ENCODE results near the gene KRT1.

DNA sequence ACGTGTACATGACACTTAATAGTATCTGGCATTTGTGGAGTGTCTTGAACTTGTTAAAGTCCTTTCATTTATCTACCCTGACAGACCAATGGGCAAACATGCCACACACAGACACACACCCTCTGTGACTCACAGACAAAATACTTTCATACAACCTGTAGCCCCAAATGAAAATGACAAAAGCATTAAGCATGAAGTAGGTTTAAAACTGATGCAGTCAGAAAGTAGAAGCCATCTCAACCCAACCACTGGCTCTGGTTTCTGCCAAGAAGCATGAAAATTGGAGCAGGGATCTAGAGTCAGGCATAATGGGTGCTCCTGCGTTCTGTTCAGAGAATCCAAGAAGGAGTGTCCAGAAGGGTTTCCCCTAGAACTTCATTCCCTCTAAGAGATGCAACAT is 46.2 kb upstream of the KRT1 start:
- TF ChIP-seq, protein P1, sequence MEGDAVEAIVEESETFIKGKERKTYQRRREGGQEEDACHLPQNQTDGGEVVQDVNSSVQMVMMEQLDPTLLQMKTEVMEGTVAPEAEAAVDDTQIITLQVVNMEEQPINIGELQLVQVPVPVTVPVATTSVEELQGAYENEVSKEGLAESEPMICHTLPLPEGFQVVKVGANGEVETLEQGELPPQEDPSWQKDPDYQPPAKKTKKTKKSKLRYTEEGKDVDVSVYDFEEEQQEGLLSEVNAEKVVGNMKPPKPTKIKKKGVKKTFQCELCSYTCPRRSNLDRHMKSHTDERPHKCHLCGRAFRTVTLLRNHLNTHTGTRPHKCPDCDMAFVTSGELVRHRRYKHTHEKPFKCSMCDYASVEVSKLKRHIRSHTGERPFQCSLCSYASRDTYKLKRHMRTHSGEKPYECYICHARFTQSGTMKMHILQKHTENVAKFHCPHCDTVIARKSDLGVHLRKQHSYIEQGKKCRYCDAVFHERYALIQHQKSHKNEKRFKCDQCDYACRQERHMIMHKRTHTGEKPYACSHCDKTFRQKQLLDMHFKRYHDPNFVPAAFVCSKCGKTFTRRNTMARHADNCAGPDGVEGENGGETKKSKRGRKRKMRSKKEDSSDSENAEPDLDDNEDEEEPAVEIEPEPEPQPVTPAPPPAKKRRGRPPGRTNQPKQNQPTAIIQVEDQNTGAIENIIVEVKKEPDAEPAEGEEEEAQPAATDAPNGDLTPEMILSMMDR (IDR thresholded peaks at IDR 0.05; ENCODE audit: poor library complexity) = no peak
- TF ChIP-seq EZH2phosphoT487 (IDR thresholded peaks at IDR 0.05; ENCODE audit: low read depth, severe bottlenecking, unreplicated experiment) (no peak), EZH2 (IDR thresholded peaks at IDR 0.05; ENCODE audit: borderline replicate concordance) (no peak)
